HG02852 (cell line): ENCODE measurements around the gene SEMA3D.

Experiments
- ATAC-seq: cut with Tn5 transposase; IDR thresholded peaks from one replicate; pipeline ENCODE4 v1.9.1; 2021; ENCODE audit warnings: mild to moderate bottlenecking, moderate library complexity; ENCODE audit not compliant: unreplicated experiment

The SEMA3D gene

GRCh38 chr7:85130702-85131101 lies 56.2 kb downstream of the SEMA3D start:
- ATAC-seq = no peak

GRCh38 chr7:85126383-85126782 lies 60.5 kb downstream of the SEMA3D start:
- no peak for ATAC-seq

- ATAC-seq = no peak
These were observed 61.2 kb downstream of the SEMA3D start for GRCh38 chr7:85125651-85126131.

- no peak for ATAC-seq
These were observed 61.7 kb downstream of the SEMA3D start for GRCh38 chr7:85125176-85125575.

GRCh38 chr7:85119934-85120333 lies 66.9 kb downstream of the SEMA3D start:
- ATAC-seq = no peak

GRCh38 chr7:85115862-85116261 lies 71.0 kb downstream of the SEMA3D start:
- ATAC-seq = no peak

GRCh38 chr7:85115006-85115405 lies 71.8 kb downstream of the SEMA3D start:
- ATAC-seq = no peak

- no peak for ATAC-seq
These were observed 72.5 kb downstream of the SEMA3D start for GRCh38 chr7:85114342-85114741.

- no peak for ATAC-seq
These were observed 75.1 kb downstream of the SEMA3D start for GRCh38 chr7:85111761-85112160.

GRCh38 chr7:85106719-85107118 lies 80.1 kb downstream of the SEMA3D start:
- ATAC-seq = no peak

- ATAC-seq = no peak
These were observed 82.2 kb downstream of the SEMA3D start for GRCh38 chr7:85104432-85105205.

- ATAC-seq = no peak
These were observed 82.9 kb downstream of the SEMA3D start for GRCh38 chr7:85103962-85104361.

GRCh38 chr7:85103357-85103756 lies 83.5 kb downstream of the SEMA3D start:
- no peak for ATAC-seq

GRCh38 chr7:85102813-85103350 lies 84.0 kb downstream of the SEMA3D start:
- ATAC-seq = no peak

- no peak for ATAC-seq
These were observed 85.5 kb downstream of the SEMA3D start for GRCh38 chr7:85101347-85101746.

- ATAC-seq = no peak
These were observed 89.0 kb downstream of the SEMA3D start for GRCh38 chr7:85097844-85098243.

GRCh38 chr7:85095806-85096205 lies 91.0 kb downstream of the SEMA3D start:
- no peak for ATAC-seq

- no peak for ATAC-seq
These were observed 91.5 kb downstream of the SEMA3D start for GRCh38 chr7:85095366-85095765.

GRCh38 chr7:85094046-85094725 lies 92.7 kb downstream of the SEMA3D start:
- ATAC-seq = no peak

GRCh38 chr7:85091565-85091928 lies 95.3 kb downstream of the SEMA3D start:
- ATAC-seq = no peak

GRCh38 chr7:85090919-85091564 lies 95.8 kb downstream of the SEMA3D start:
- ATAC-seq = no peak

GRCh38 chr7:85090143-85090542 lies 96.7 kb downstream of the SEMA3D start:
- no peak for ATAC-seq
